LNCAP (cell line): ENCODE results near the gene GRAMD4.

Experiments
- CTCF ChIP-seq: fragments of 450-650 bp; IDR thresholded peaks from 2 replicates; pipeline ENCODE4 v1.5.1; 2017; ENCODE audit warnings: mild to moderate bottlenecking

GRAMD4 gene

GRCh38 chr22:46684706-46685105 is 64.5 kb downstream of the GRAMD4 start:
- no peak for TF ChIP-seq CTCF

- TF ChIP-seq CTCF = no peak
Measured at GRCh38 chr22:46686221-46687047, 66.2 kb downstream of the GRAMD4 start.

GRCh38 chr22:46687048-46687444 is 66.9 kb downstream of the GRAMD4 start:
- no peak for TF ChIP-seq CTCF

- TF ChIP-seq CTCF = no peak
Measured at GRCh38 chr22:46687460-46687859, 67.3 kb downstream of the GRAMD4 start.

- TF ChIP-seq CTCF = no peak
Measured at GRCh38 chr22:46688949-46689348, 68.8 kb downstream of the GRAMD4 start.

- TF ChIP-seq CTCF = no peak
Measured at GRCh38 chr22:46690146-46690545, 70.0 kb downstream of the GRAMD4 start.

GRCh38 chr22:46691571-46691970 is 71.4 kb downstream of the GRAMD4 start:
- no peak for TF ChIP-seq CTCF
